DND-41 (cell line): ENCODE measurements around the gene KCNAB2.

Experiments used
- ATAC-seq: fragments of 200-7000 bp; cut with Tn5 transposase; 3 replicates; pipeline ENCODE4 v1.9.1; 2021; ENCODE audit warnings: low read depth; ENCODE audit not compliant: insufficient read depth
- DNase-seq: peaks from one replicate; pipeline ENCODE4 v3.0.0-alpha.2; 2020
- H2AFZ ChIP-seq: 2 replicates; pipeline ENCODE4 v1.6.0; 2012; ENCODE audit warnings: low read depth, low read length
- H3K27ac ChIP-seq: 2 replicates; pipeline ENCODE4 v1.5.1; 2012; ENCODE audit warnings: low read length, inconsistent platforms
- H3K27me3 ChIP-seq: fragments of 200-600 bp; sonication (generic); 2 replicates; pipeline ENCODE4 v1.6.0; 2012; ENCODE audit warnings: low read length, mild to moderate bottlenecking, inconsistent platforms; ENCODE audit not compliant: insufficient read depth, poor library complexity
- H3K36me3 ChIP-seq: 2 replicates; pipeline ENCODE4 v1.5.1; 2012; ENCODE audit warnings: low read length, inconsistent platforms; ENCODE audit not compliant: insufficient read depth
- H3K4me1 ChIP-seq: 2 replicates; pipeline ENCODE4 v1.5.1; 2012; ENCODE audit warnings: mild to moderate bottlenecking, low read length; ENCODE audit not compliant: insufficient read depth
- H3K4me2 ChIP-seq: 2 replicates; pipeline ENCODE4 v1.6.0; 2012; ENCODE audit warnings: mild to moderate bottlenecking, moderate library complexity, low read length, inconsistent platforms; ENCODE audit not compliant: insufficient read depth
- H3K4me3 ChIP-seq, 2 experiments: fragments of 200-600 bp in 1 of 2; shearing (Covaris generic) in 1 of 2; 2 replicates each; pipeline ENCODE4 v1.5.1; 2012 to 2016; ENCODE audit warnings: inconsistent platforms in 2 of 2, low read length in 2 of 2, mild to moderate bottlenecking in 2 of 2, low read depth in 1 of 2, moderate library complexity in 1 of 2
- H3K79me2 ChIP-seq: 2 replicates; pipeline ENCODE4 v1.6.0; 2012; ENCODE audit warnings: low read length, inconsistent platforms; ENCODE audit not compliant: insufficient read depth
- H3K9ac ChIP-seq: 2 replicates; pipeline ENCODE4 v1.6.0; 2012; ENCODE audit warnings: low read depth, mild to moderate bottlenecking, inconsistent platforms, low read length, moderate library complexity
- H3K9me3 ChIP-seq: 2 replicates; pipeline ENCODE4 v1.5.1; 2012; ENCODE audit warnings: low read length, moderate library complexity, mild to moderate bottlenecking, inconsistent platforms; ENCODE audit not compliant: insufficient read depth, severe bottlenecking
- H4K20me1 ChIP-seq: 2 replicates; pipeline ENCODE4 v1.6.0; 2012; ENCODE audit warnings: low read length; ENCODE audit not compliant: insufficient read depth
- EZH2 ChIP-seq: IDR thresholded peaks from 3 replicates; pipeline ENCODE4 v1.6.1; 2012; ENCODE audit warnings: borderline replicate concordance, low read depth, mild to moderate bottlenecking, moderate library complexity, low read length, inconsistent platforms; ENCODE audit not compliant: severe bottlenecking
- TF ChIP-seq, protein P1 (sequence below): IDR thresholded peaks from 2 replicates; pipeline ENCODE4 v1.5.1; 2012; ENCODE audit warnings: borderline replicate concordance, low read length, moderate library complexity, mild to moderate bottlenecking; ENCODE audit not compliant: poor library complexity, severe bottlenecking; ENCODE audit errors: extremely low read depth

KCNAB2 gene

DNA sequence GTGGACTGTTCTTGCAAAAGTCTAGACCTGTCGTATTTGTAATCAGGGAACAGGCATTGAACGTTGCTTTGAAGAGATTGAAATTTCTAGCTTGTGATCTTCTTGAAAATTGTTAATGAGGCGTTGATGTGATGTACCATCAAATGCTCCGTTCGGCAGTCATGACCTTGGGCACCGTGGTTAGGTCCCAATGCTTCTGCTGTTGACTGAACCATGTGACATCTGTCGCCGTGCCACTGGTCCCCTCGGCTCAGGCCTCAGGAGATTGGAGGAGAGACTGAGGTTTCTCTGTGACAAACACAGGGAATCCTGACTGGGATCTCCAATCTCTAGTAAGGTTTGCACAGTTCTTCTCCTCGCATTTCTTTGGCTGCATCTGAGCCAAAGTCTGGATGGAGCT, 18.1 kb upstream of the KCNAB2 start:
- Histone ChIP-seq H4K20me1 (peaks cover 67% of the 10 kb centered on the region), H2AFZ (no peak overlapping the region), H3K9me3 (no peaks in the 10 kb centered on the region), H3K27ac (peak overlapping the region; percentile 81), H3K9ac (peak overlapping the region; percentile 54), H3K4me2 (peak overlapping the region; percentile 71), H3K27me3 (no peaks in the 10 kb centered on the region), H3K79me2 (peaks cover 46% of the 10 kb centered on the region), H3K4me3 (peak overlapping the region; percentile 20 to 62; a peak in 3 of 4 replicates), H3K4me1 (peaks cover 52% of the 10 kb centered on the region), H3K36me3 (peaks cover 23% of the 10 kb centered on the region; the same call in 1 of the 2 replicates)
- no peak for TF ChIP-seq EZH2
- TF ChIP-seq, protein P1, sequence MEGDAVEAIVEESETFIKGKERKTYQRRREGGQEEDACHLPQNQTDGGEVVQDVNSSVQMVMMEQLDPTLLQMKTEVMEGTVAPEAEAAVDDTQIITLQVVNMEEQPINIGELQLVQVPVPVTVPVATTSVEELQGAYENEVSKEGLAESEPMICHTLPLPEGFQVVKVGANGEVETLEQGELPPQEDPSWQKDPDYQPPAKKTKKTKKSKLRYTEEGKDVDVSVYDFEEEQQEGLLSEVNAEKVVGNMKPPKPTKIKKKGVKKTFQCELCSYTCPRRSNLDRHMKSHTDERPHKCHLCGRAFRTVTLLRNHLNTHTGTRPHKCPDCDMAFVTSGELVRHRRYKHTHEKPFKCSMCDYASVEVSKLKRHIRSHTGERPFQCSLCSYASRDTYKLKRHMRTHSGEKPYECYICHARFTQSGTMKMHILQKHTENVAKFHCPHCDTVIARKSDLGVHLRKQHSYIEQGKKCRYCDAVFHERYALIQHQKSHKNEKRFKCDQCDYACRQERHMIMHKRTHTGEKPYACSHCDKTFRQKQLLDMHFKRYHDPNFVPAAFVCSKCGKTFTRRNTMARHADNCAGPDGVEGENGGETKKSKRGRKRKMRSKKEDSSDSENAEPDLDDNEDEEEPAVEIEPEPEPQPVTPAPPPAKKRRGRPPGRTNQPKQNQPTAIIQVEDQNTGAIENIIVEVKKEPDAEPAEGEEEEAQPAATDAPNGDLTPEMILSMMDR = no peak
- peak; percentile 27 for DNase-seq
- no peak for ATAC-seq

DNA sequence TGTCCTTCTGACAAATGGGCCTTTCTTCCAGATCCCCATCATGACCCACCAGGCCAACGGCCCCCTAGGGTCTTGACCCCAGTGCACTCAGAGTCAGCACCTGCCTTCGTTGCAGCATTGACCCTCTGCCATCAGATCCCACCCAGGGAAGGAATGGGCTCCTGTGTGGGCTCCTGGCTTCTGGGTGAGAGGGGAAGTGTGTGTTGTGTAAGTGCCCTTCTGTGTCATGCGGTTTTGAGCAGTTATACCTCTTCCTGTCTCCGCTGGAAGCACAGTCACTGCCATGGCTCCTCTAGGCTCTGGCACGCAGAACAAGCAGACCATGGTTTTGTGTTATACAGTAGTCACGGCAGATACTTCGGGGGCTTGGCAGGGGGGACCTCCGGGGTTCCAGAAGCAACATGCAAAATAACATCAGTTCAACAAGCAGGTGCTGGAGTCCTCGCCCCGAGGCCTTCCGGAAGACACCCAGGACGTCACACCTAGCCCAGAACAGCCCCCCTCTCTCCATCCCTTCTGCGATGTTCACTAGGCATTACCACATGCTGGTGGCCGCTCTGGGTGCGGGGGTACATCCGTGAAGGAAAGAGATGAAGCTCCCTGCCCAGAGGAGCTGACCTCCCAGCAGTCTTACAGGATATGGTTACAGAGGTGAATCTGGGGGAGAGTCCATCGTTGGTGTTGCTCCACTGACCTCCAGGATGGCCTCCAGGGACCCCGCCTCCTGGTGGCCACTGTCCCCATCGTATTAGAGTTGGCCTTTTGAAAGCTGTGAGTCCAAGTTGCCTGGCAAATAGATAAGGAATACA, 17.4 kb upstream of the KCNAB2 start:
- Histone ChIP-seq H3K4me3 (peak overlapping the region in 1 of 2 experiments; percentile 62; a peak in 2 of 4 replicates), H3K79me2 (peaks cover 53% of the 10 kb centered on the region), H4K20me1 (peaks cover 72% of the 10 kb centered on the region), H3K4me2 (peak overlapping the region; percentile 71), H3K27ac (peak overlapping the region; percentile 81), H3K27me3 (no peaks in the 10 kb centered on the region), H3K4me1 (peaks cover 52% of the 10 kb centered on the region), H3K9me3 (no peaks in the 10 kb centered on the region), H2AFZ (peak overlapping the region; percentile 63), H3K9ac (peak overlapping the region; percentile 54), H3K36me3 (peaks cover 27% of the 10 kb centered on the region; the same call in 1 of the 2 replicates)
- TF ChIP-seq EZH2 = no peak
- TF ChIP-seq, protein P1 = no peak
- DNase-seq (peak; percentile 81), ATAC-seq (peak; percentile 77)

DNA sequence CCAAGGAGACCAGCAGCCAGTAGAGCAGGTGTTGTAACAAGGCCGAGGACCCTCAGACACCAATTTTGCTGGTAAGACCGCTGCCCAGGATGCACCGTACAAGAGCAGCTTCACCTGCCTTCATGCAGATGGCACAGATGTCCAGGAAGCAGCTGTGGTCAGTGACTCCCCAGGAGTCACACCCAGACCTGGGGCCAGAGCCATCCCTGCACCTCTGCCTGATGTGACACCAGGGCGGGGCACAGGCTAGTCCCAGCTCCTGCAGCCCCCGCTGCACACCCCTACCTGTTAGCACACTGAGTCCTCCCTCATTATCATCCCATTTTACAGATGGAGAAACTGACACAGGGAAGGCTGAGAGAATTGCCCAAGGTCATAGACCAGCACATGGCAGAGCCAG, 16.3 kb upstream of the KCNAB2 start:
- Histone ChIP-seq H4K20me1 (peaks cover 81% of the 10 kb centered on the region), H3K4me3 (no peak overlapping the region), H3K9ac (no peak overlapping the region; the same call in 1 of the 2 replicates), H3K9me3 (no peaks in the 10 kb centered on the region), H3K4me1 (peaks cover 52% of the 10 kb centered on the region), H3K27ac (no peak overlapping the region; the same call in 1 of the 2 replicates), H3K36me3 (peaks cover 34% of the 10 kb centered on the region; the same call in 1 of the 2 replicates), H3K4me2 (0 out of 2 replicates have a peak overlapping the region, but pooled peaks have one; percentile 0), H2AFZ (no peak overlapping the region), H3K79me2 (peaks cover 63% of the 10 kb centered on the region), H3K27me3 (no peaks in the 10 kb centered on the region)
- ATAC-seq (no peak), DNase-seq (no peak)
- TF ChIP-seq, protein P1 = no peak
- no peak for TF ChIP-seq EZH2
